ENCODE results near the gene PLXNA4.

Gene PLXNA4

DNA sequence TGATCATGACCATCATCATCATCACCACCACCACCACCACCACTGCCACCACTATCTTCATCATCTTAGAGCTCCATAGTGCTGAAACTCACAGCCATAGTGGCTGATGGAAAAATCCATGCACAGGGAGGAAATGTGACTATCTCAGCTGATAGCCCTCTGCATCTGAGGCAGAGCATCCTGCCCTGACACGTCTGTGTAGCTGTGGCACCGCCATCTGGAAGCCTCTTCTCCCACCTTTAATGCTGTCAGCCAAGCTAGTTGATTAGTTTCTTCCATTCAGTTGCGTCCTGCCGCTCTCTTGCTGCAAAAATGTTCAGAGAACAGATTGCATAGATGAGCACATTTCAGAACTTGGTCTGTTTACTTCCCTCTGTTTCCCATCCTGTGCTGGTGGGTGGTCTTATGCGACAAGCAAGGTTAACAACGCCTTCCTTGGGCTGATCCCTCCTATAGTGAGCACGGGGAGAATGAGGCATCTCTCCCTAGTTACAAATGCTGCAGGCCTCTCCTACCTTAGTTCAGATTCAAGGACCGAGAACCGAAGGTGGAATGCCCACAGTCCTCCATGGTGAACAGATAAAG lies 478.6 kb downstream of the PLXNA4 start:
- no peak for DNase-seq

DNA sequence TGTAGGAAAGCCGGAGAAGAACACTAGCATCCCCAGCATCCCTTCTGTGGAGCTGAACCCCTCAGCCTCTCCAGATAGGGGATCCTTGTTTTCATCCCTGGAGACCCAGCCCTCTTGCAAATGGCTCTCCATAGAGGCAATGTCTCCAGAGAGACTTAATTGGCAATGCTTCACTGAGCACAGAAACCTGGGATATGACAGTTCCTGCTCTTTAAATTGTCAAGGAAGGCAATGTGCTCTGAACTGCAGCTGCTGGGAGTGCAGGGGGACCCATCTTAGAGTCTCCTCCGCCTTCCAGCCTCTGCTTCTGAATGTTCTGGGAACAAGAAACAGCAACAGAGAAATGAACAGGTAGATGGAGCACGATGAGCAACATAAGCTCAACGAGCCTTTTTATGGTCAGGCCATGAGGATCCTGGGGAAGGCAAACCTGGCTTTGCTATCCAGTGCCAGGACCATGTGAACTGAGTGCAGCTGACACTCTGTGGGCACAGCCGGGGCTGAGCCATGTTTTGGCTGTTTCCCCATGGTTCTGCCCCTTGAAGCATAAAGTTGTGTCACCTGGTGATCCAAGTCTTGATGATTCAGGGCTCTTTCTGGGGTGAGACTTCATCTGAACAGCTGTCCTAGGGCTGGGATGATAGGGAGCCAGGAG lies 481.0 kb downstream of the PLXNA4 start:
- no peak for DNase-seq

DNA sequence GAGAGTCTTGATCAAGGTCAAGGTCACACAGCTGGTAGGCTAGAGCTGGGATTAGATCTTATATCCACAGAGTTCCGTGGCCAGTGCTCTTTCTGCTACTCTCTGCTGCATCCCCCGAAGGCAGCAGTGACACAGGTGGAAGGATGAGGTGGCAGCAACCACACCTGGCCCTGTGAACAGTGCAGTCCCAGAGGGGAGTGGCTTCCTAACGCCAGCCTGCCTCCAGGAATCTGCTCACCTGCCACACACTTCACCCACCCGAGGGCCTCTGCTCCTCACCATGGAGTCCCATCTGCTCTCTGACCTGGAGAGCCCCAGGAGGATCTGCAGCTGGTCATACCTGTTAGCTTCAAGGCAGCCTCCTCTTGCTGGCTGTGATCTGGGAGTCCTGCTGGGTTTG lies 484.2 kb downstream of the PLXNA4 start:
- DNase-seq, result no peak

DNA sequence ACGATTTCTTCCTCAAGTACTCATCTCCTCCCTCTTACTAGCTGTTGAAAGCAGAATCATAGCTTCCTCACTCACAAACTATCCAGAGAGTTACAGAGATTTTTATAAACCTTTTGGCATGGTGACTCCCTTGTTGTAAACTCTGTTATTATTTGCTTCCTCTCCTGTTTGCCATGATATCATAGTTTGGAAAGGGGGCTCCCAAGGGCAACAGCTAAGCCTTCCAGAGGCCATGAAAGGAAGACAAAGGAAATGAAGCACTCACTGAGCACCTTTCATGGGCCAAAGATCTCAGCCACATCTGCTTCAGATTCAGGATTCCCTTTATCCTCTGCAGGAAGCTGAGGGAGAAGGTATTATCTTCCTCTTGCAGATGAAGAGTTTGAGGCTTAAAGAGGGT lies 484.6 kb downstream of the PLXNA4 start:
- no peak for DNase-seq

DNA sequence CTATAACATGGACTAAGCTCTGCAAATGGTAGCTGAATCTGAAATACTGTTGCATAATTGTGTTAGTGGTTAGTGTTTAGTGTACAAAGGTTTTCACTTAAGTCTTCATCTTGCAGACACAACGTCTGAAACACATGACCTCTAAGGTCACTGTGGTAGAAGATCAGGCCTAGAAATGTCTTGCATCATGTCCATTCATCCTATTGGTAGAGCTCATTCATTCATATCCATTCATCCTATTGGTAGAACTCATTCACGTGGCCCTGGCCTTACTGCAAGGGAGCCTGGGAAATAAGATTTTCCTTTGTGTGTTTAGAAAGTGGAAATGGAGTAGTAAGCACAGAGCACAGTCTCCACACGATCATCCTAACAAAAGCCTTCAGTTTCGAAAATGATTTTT lies 485.8 kb downstream of the PLXNA4 start:
- no peak for DNase-seq

DNA sequence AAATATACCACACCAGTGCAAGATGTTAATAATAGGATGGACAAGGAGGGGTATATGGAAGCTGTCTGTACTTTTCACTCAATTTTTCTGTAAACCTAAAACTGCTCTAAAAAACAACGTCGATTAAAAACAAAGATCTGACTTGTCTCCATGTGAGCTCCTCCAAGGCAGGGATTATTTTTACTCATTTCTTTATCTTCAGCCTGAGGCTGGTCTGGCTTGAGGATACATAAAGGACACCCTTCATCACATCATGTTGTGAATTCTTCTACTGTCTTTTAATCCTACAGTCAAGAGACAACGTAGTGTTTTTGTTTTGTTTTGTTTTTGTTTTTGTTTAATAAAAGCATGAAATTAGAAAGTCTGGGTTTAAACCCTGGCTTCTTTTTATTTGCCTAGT lies 486.9 kb downstream of the PLXNA4 start:
- DNase-seq, result no peak

DNA sequence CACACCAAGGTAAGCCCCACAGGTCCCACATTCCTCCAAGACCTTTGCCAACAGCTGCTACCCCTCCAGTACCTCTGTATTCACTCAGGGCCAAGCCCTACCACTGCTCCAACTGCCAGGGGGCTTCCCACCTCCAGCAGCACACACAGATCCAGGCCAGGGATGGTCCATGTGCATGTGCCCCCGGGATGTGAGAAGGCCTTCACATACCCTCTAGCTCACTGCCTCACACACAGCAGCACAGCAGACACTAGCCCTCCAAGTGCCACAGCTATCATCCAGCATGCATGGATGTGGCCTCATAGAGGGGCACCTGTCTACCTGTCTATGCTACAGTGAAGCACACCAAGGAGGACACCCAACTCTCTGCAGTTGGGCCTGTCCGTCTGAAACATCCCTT lies 488.8 kb downstream of the PLXNA4 start:
- no peak for DNase-seq

DNA sequence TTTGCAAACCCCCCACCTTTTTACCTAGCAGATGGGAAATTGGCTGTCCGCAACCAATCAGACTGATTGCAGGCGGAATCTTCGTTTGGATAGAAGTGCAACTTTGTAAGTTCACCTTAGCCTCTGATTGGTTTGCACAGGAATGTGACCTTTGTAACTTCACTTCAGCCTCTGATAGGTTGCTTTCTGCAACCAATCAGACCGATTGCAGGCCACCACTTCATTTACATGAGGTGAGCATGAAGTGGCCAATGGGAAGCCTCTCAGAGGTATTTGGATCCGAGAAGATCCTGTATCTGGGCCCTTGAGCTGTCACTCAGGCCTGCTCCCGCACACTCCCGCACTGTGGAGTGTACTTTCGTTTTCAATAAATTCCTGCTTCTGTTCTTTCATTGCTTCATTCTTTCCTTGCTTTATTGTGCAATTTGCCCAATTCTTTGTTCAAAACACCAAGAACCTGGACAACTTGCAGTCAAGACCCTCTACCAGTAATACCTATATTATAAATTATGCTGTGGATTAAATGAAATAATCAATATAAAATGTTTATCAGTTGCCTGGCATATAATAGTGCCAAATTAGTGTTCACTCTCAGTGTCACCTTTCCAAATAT lies 491.4 kb downstream of the PLXNA4 start:
- no peak for DNase-seq

DNA sequence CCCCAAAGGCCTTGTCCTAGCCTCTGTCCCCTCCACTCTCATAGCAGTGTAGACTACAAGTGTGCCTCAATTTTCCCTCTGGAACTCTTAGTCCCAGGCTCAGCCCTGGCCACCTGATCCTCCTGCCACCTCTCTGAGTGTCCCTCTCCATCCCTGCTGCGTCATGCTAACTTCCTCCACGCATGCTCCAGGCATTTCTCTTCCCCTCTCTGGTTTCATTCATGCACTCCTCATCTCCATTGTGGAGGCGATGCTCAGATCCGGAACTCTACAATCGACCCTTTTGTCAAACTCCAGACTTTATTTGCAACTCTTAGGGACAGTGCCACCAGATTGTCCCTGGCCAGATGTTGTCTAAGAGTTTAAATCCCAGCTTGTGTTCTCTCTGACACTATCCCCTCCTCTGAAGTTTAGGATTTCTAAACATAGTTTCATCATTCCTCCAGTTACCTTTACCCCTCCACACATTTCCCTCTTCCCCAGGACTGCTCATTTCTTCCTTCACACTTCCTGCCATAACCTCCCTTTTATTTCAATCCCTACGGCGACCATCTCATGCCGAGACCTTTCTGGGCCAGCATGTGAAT lies 492.6 kb downstream of the PLXNA4 start:
- DNase-seq, result no peak

DNA sequence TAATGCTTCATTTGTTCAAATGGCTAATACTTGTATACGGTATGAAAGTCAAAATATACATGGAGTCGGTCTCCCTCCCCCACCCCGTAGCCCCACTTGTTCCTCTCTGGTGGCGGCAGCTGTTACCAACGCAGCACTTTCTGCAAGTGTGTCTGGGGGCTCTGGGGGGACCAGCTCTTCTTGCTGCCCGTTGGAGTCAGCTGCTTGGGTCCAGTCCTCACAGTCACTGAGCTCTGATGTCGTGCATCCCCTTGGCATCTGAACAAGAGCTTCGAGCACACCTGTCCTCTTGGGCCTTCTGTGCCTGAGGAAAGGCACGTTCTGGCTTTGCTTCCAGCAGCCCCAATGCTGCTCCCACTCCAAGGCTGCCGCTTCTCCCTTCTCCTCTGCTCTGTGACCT lies 493.1 kb downstream of the PLXNA4 start:
- DNase-seq, result no peak

DNA sequence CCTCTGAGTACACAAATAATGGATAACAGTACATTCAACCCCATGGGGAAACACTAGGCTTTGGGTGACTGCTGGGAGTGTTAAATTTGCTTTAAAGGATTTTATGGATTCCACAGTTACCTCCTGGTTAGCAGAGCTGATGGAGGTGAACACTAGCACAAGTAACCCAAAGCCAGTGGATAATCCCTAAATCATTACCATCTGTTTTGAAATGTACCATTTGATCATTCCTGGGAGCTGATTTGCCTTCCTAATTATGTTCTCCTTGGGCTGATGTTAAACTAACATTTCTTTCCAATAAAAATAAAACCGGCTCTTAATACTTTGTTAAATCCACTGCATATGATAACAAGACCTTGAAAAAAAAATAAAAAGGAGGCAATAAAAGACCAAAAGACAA lies 493.9 kb downstream of the PLXNA4 start:
- no peak for DNase-seq

DNA sequence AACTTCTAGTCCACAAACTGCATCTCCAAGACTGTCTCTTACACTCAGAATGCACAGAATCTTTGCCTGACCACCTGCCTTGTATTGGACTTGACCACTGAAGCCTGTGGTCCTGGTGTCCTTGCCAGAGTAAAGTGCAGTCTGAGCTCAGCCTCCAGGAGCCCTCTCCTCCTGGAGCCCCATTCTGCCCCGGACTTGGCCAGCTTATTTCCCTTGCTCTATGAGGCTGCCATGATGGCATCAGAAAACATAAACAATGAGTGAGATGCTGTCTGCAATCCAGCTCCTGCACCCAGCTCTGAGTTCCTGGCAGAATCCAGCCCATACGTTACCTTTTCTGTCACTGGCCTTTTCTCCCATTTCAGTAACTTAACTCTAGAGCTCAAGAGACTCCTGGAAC lies 494.6 kb downstream of the PLXNA4 start:
- DNase-seq, result no peak

DNA sequence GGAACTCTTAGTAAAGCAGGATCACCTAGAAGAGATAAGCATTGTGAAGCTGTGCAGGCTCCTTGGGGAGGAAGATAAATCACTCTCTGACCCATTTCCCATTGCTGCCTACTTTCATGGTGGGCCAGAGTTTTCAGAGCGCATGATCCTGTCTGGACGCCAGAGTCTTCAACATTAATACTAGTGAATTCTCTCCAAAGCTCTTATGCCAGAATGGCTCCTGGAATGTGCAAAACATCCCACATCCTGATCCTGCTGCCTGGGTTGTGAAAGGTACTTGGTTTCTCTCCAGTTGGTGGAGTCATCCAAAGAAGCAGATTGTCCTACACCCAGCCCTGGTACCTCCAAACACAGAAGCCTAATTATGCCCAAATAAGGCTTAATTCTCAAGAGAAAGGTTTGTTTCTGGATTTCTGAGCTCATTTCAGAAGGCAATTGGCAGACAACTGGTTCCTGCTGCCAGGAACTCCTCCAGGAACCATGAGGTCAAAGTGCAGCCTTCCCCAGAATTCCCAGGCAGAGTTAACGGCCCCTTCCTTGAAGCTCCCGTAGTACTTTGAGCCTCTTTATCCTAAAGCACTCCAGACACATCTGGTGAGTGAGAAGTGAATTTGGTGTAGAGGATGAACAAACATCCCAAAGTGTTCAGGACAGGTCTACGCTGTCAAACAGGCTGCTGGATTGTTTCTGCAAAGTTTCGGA lies 495.2 kb downstream of the PLXNA4 start:
- DNase-seq, result no peak

DNA sequence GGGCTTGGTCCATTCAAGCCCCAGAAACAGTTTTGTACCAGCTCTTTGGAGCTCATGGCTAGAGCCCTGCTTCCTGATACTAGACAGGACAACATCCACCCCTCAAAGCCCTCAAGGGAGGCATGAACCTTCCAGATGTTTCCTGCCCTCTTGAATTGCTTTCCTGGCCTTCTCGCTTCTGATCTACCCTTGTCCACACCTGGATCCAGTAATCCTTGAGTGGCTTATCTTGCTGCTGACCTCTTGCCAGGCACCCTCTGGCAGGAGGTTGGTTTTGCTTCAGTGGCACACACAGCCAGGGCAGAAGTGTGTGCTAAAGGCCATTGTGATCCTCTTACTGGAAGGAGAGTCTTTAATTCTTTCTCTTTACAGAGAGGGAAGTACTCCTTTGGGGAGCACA lies 495.8 kb downstream of the PLXNA4 start:
- no peak for DNase-seq

DNA sequence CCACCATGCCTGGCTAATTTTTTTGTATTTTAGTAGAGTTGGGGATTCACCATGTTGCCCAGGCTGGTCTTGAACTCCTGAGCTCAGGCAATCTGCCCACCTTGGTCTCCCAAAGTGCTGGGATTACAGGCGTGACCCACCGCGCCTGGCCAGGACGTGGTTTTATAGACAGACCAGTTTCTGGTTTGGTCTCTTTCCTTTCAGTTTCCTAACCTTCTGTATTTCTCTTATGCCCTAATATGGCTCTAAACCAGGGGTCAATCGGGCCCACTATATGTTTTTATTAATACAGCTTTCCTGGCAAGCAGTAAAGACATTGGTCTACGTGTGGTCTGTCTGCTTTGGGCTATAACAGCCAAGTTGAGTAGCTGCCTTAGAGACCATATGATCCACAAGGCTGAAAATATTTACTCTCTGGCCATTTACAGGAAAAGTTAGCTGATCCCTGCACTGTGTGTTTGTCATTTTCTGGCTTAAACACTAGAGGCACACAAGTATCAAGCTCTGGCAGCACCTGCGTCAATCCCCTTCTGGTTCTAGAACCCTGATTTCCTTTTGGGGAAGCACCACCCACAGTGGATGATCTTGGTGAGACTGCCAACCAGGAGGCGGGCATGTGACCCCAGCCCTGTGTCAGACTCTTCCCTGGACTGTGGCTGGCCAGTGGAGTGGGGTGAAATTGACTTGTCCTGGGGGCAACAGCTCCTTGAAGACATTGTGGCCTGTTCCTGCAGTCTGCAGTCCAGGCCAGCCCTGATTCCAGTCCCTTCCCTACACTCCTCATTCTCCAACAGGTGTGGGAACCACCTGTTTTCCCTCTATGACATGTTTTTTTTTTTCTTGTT lies 497.2 kb downstream of the PLXNA4 start:
- no peak for DNase-seq

DNA sequence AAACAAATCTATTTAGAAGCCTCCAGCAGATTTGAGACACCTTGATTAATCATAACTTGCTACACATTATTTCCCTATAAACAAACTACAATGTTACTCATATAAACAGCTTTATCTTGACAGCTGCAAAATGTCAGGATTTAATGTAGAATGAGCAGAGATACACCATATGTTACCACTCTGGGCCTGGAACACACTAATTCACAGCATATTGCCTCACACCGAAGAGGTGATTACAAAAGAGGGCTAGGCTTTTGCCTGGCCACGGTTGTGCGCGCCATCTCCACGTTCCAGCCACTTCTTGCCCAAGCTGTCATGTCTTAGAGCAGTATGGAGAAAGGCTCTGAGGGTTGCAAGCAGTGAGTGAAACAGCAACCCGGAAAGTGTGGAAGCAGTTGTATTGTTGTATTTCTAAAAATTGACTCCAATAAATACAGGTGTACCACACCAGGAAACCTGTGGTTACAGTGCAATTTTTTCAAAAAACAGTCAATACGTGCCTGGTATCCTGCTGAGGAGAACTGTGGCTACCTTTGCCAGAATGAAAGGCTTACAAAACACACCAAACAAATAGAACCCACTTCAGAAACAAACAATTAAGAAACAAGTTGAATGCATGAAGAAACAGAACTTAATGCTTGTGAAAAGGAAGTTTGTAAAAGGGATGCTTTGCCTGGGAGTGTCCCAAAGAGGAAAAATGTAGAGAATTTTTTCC lies 498.1 kb downstream of the PLXNA4 start:
- DNase-seq, result no peak

DNA sequence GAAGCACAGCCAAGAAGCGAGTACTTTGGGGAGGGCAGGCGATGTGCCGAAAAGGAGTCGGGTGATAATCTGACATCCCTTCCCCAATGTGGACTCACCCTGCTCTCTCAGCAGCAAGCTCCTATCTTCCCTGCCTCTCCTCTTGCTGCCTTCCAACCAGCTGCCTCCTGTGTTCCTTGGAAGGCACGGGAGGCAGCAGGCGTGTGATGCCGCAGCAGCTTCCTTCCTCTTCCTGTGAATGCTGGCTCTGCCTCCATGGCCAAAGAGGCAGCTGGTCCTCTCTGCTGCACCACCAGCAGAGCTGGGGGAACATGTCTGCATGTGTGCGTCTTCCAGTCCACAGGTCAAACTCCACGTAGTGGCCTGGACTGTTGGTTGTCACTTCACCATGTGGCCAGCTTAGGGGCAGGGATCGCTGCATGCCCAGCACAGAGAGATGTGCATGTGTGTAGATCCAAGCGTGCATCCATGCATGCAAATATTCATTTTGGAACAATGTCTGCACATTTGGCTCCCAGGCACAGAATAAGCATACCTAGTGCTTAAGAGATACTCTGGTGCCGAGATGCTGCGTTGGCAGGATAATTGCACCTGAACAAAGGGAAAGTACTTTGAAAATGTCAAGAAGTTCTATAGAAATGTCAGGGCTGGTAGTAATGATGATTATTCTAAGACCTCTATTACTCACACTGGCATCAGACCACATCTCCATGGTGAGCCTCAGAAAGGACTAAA lies 499.8 kb downstream of the PLXNA4 start:
- DNase-seq, result no peak

DNA sequence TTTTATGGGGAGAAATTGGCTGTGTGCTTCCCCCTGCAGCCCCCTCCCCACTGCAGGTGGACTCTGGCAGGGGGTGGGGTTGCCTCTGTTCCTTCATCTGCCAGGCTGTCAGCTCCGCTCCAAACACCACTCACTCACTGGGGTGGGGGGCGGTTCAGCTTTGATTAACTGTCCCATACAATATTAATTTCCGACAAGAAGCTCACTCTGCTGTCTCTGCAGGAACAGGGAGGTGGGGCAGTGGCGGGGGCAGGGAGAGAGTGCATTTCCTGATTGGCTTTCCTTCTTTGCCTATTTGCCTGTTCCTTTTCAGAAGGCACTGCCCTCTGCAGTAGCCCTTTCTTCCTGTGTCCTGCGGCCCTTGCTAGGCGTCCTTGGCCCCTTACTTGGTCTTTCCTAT lies 500.8 kb downstream of the PLXNA4 start:
- no peak for DNase-seq

DNA sequence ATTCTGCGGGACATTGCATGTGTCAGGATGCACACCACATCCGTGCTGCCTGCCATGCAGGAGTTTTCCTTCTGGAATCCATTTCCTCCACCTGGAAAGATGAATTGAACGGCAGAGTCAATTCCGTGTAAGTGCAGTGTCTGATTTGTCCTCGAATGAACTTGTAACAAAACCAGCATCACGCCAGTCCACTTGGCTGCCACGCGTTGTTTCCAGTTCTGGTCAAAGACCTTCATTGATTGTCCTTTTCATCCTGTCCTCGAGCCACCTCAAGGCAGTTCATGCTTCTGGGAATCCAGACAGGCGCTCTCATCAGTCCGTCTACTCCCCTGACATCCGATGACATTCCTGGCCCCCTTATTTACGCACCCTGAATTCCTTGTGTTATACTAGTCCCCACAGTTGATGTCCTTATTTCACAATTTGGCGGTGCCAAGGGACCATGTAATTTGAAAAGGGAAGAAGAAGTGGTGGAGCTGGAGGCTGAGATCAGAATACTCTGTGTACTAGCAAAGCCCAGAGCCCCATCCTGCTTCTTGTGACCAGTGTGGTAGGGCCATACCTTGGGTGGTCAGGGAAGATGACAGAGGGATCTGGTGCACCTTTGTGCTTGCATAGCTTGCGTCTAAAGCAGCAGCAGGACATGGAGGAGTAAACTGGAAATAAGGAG lies 502.2 kb downstream of the PLXNA4 start:
- DNase-seq, result no peak
